ENCODE results near the gene SLC30A5. TPM values are rescaled to one million over a fixed set of nuclear protein-coding genes. Genes with fewer than 3 reads are reported as not detected.
"Not testable (repeated sequence)": the region's sequence is repeated elsewhere in the genome, so short reads cannot be mapped to it uniquely, and the experiment has no call there.

Gene SLC30A5
- total RNA-seq, 1 donor from 2014 or later, result 49.8 TPM

DNA sequence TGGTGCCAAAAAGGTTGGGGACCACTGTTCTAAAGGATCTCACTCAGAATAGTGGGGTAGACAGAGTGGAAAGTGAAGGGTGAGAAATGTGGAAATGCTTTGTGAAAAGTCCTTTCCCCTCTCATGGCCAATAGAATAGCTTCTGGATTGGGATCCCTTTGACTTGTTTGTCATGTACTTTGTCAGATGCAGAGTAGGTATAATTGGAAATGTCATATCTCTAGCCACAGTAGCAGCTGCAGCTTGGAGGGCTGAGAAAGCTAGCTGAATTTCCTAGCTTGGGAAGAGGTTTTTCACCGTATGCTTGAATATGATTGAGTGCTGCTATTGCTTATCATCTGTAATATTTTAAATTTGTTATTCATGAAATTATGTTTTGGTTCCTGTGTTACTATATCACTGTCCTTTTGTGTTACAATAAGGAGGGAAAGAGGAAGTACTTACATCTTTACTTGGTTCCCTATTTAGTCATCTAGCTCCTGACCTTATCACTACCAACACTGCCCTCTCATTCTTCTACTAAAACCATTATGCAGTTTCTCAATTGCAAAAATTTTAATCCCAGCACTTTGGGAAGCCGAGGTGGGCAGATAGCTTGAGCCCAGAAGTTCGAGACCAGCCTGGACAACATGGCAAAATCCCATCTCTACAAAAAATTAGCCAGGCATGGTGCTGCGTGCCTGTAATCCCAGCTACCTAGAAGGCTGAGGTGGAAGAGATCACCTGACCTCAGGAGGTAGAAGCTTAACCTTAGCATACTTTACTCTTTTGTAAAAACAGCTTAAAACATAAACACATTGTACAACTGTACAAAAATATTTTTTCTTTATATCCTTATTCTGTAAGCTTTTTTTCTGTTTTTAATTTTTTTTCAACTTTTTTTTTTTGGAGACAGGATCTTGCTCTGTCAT lies 12.4 kb downstream of the SLC30A5 start:
- no peak for DNase-seq (ENCODE audit: low read depth in 2 of 2)

DNA sequence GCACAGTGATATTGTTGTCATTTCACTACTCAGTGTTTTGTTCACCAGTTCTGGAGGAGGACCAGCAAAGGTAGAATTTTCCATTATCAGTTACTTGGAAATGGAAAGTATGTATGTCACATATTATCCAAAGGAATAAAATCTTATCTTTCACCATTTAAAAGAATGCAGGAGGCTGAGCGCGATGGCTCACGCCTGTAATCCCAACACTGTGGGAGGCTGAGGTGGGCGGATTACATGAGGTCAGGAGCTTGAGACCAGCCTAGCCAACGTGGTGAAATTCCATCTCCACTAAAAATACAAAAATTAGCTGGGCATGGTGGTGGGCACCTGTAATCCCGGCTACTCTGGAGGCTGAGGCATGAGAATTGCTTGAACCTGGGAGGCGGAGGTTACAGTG lies 14.6 kb downstream of the SLC30A5 start:
- DNase-seq (ENCODE audit: low read depth in 2 of 2), result not testable (repeated sequence)

DNA sequence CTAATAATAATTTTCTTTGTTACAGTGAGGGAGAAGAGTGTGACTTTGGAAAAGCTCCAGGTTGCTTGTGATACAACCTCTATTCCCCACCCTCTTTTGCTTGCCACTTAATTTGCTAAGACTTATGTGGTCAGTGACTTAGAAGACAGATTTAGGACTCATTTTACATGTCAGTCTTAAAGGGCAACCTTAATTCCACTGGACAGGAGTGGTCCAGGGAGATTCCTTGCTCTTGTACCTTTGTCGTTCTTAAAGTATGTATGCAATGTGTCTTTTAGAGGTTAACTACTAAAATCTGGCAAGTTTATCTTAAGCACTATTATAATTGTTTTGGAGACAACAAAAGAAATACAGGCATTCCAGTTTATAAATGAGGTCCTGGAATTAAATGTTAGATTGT lies 20.0 kb downstream of the SLC30A5 start:
- DNase-seq (ENCODE audit: low read depth in 2 of 2), result no peak

DNA sequence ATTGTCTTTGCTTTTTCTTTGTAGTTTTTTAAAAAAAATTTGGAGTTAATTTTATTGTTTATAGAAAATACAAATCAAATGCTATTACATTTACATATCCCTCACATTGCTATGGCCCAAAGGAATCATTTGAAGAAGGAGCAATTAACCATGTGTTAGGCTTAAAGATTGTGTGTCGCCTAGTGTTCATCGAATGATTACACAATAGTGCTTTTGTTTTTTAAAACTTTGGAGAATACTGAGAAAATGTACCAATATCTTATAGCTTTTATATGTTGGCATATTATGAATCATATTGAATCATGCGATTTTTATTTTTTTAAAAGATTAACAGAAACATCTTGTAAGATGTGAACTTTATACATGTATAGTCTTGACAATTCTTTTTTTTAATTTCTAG lies 21.7 kb downstream of the SLC30A5 start:
- DNase-seq (ENCODE audit: low read depth in 2 of 2), result no peak

DNA sequence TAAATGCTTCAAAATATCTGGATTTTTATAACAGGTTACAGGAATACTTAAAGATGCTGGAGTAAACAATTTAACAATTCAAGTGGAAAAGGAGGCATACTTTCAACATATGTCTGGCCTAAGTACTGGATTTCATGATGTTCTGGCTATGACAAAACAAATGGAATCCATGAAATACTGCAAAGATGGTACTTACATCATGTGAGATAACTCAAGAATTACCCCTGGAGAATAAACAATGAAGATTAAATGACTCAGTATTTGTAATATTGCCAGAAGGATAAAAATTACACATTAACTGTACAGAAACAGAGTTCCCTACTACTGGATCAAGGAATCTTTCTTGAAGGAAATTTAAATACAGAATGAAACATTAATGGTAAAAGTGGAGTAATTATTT lies 35.6 kb downstream of the SLC30A5 start:
- DNase-seq (ENCODE audit: low read depth in 2 of 2), result no peak

DNA sequence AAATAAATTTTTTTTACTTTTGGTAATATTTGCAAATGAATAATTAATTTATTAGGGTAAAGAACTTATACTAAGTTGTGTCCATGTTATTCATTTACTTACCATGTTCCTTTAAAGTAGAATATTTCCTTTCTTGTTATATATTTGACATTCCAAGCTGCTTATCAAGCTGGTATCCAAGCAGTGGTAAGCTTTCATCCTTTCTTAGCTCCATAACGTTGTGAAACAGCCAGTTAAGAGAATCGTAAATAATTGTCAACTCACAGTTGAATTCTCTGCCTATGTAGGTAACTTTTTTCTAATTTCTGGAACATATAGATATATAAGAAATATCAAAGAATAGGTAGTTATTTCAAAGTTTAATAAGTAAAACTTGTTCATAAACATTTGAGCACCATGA lies 36.4 kb downstream of the SLC30A5 start:
- no peak for DNase-seq (ENCODE audit: low read depth in 2 of 2)

DNA sequence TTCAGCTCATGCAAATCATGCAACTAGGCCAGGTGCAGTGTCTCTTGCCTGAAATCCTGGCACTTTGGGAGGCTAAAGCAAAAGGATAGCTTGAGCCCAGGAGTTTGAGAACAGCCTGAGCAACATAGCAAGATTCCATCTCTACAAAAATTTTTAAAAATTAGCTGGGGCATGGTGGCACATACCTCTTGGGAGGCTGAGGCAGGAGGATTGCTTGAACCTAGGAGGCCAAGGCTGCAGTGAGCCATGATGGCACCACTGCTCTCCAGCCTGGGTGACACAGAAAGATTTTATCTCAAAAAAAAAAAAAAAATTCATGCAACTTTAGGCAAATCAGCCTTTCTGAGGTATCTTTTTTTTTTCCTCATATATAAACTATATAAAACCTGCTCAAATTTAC lies 37.5 kb downstream of the SLC30A5 start:
- DNase-seq (ENCODE audit: low read depth in 2 of 2), result no peak

DNA sequence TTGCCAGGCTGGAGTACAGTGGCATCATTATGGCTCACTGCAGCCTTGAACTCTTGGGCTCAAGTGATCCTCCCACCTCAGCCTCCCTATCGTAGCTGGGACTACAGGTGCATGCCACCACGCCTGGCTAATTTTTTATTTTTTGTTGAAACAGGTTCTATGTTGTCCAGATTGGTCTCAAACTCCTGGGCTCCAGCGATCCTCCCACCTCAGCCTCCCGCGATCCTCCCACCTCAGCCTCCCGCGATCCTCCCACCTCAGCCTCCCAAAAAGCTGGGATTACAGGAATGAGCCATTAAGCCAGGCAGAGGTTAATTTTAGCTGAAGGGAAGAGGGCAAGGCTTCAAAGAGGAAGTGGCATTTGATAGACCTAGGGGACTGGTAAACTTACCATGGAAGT lies 40.3 kb downstream of the SLC30A5 start:
- DNase-seq (ENCODE audit: low read depth in 2 of 2), result no peak

DNA sequence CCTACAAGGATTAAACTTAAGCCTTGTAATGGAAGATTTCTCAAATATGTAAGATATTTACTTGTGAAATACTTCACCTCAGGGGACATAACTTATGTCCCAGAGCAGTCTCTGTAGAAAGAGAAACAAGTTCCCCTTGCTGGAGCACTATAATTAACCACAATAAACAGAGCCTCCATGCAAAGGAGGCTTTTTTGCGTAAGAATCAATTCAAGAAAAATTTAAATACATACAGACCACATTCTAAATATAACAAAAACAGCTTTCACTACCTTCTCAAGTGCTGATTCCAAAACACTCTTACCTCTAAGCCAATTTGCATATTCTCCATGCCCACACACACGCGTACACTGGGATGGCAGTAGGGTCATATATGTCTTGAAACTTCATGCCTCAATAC lies 42.5 kb downstream of the SLC30A5 start:
- no peak for DNase-seq (ENCODE audit: low read depth in 2 of 2)

DNA sequence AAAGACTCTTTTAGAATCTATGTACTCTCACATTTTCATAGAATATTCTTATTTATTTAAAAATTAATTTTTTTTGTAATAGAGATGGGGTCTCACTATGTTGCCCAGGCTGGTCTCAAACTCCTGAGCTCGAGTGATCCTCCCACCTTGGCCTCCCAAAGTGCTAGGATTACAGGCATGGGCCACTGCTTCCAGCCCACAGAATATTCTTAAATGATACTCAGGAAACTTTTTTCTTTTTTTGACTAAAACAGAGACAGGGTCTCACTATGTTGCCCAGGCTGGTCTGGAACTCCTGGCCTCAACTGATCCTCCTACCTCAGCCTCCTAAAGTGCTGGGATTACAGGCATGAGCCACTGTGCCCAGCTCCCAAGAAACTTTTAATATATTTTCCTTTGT lies 43.4 kb downstream of the SLC30A5 start:
- not testable (repeated sequence) for DNase-seq (ENCODE audit: low read depth in 2 of 2)

DNA sequence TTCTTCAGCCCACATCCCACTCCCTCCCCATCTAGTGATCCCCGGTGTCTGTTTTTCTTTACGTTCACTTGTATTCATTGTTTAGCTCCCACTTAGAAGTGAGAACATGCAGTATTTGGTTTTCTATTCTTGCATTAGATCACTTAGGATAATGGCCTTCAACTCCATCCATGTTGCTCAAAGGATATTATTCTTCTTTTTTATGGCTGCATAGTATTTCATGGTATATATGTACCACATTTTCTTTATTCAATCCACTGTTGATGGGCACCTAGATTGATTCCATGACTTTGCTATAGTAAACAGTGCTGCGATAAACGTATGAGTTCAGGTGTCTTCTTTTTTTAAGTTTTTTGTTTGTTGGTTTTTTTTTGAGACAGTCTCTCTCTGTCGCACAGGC lies 44.0 kb downstream of the SLC30A5 start:
- no peak for DNase-seq (ENCODE audit: low read depth in 2 of 2)

DNA sequence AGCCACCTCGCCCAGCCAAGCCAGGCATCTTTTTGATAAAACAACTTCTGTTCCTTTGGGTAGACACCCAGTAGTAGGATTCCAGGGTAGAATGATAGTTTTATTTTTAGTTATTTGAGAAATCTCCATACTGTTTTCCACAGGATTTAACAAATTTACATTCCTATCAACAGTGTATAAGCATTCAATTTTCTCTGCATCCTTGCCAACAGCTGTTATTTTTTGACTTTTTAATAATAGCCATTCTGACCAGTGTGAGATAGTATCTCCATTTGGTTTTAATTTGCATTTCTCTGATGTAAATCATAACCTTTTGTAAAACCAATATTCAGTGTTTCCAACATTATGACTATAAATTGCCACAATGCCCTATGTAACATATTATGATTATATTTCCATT lies 45.0 kb downstream of the SLC30A5 start:
- no peak for DNase-seq (ENCODE audit: low read depth in 2 of 2)

DNA sequence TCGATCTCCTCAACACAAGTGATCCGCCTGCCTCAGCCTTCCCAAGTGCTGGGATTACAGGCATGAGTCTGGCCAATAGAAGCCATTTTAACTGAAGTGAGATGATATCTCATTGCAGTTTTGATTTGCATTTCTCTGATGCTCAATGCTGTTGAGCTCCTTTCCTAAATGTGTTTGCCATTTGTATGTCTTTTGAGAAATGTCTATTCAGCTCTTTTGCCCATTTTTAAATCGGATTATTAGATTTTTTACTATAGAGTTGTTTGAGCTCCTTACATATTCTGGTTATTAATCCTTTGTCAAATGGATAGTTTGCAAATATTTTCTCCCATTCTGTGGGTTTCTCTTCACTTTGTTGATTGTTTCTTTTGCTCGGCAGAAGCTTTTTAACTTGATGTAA lies 46.4 kb downstream of the SLC30A5 start:
- not testable (repeated sequence) for DNase-seq (ENCODE audit: low read depth in 2 of 2)

DNA sequence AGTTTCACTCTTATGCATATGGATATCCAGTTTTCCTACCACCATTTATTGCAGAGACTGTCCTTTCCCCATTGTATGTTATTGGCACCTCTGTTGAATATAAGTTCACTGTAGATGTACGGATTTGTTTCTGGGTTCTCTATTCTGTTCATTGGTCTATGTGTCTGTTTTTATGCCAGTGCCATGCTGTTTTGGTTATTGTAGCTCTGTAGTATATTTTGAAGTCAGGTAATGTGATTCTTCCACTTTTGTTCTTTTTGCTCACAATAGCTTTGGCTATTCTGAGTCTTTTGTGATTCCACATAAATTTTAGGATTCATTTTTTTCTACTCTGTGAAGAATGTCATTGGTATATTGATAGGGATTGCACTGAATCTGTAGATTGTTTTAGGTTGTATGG lies 47.0 kb downstream of the SLC30A5 start:
- no peak for DNase-seq (ENCODE audit: low read depth in 2 of 2)

DNA sequence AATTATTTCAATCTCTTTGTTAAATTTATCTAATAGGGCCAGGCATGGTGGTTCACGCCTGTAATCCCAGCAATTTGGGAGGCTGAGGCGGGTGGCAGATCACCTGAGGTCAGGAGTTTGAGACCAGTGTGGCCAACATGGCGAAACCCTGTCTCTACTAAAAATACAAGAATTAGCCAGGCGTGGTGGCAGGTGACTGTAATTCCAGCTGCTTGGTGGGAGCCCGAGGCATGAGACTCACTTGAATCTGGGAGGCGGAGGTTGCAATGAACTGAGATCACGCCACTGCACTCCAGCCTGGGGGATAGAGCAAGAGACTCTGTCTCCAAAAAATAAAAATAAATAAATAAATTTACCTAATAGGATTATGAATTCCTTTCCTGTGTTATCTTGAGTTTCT lies 54.8 kb downstream of the SLC30A5 start:
- not testable (repeated sequence) for DNase-seq (ENCODE audit: low read depth in 2 of 2)

DNA sequence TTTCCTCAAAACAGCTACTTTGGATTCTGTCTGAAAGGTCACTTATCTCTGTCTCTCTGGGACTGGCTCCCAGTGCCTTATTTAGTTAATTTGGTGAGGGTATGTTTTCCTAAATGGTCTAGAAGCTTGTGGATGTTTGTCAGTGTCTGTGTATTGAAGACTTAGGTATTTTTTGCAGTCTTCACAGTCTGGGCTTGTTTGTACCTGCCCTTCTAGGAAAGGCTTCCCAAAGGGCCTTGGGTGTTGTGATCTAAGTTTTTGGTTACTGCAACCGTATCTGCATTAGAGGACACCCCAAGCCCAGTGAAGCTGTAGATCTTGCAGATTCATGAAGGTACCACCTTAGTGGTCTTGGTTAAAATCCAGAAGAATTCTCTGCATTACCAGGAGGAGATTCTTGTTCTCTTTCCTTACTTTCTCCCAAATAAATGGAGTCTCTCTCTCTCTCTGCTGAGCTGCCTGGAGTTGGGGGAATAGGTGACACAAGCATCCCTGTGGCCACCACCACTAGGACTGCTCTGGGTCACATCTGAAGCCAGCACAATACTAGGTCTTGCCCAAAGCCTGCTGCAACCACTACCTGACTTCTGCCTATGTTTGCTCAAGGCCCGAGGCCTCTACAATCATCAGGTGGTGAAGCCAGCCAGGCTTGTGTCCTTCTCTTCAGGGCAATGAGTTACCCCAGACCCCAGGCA lies 55.3 kb downstream of the SLC30A5 start:
- DNase-seq (ENCODE audit: low read depth in 2 of 2), result no peak

DNA sequence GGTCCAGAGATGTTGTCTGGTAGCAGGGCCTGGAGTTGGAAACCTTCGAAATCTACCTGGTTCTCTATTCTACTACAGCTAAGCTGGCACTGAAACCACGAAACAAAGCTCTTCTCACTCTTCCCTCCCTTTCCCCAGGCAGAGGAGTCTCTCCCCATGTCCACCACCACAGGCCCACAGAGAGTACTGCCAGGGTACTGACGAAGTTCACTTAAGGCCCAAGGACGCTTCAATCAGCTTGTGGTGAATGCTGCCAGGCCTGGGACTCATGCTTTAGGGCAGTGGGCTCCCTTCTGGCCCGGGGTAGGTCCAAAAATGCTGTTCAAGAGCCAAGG lies 55.8 kb downstream of the SLC30A5 start:
- DNase-seq (ENCODE audit: low read depth in 2 of 2), result no peak

DNA sequence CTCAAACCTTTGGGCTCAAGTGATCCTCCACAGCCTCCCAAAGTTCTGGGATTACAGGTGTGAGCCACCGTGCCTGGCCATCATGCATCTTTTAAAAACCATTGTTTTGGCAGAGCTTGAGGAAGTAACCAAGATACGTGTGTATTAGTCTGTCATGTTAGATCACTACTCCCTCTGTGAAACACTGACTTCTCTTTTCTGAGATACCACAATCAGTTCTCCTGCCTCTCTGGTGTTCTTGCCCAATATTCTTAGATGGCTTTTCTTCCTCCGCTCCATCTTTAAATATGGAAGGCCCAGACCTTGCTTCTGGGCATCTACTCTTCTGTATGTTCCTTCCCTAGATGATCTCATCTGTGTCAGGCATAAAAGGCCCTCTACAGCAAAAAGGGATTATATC lies 58.9 kb downstream of the SLC30A5 start:
- no peak for DNase-seq (ENCODE audit: low read depth in 2 of 2)

DNA sequence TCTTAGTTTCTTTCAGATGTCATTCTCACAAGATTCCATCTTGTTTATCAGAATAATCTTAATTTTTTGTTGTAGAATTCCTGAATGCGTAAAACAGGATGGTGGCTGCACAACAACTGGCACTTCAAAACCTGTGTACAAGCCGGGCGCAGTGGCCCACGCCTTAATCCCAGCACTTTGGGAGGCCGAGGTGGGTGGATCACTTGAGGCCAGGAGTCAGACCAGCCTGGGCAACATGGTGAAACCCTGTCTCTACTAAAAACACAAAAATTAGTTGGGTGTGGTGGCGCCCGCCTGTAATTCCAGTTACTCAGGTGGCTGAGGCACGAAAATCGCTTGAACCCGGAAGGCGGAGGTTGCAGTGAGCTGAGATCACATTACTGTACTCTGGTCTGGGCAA lies 62.6 kb downstream of the SLC30A5 start:
- no peak for DNase-seq (ENCODE audit: low read depth in 2 of 2)

DNA sequence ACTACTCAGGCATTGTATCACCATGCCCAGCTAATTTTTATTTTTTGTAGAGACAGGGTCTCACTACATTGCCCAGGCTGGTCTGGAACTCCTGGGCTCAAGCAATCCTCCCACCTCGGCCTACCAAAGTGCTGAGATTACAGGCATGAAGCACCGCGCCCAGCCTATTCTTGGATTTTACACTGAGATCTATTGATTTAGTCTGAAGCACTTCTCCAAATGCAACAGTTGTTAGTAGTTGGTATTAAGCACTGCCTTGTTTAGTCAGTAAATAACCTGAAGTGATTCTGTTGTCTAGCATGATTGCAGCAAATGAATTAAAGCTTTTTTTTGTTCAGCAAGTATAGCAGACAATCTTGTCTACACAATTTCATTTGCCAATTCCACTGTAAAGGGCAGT lies 64.2 kb downstream of the SLC30A5 start:
- DNase-seq (ENCODE audit: low read depth in 2 of 2), result no peak

DNA sequence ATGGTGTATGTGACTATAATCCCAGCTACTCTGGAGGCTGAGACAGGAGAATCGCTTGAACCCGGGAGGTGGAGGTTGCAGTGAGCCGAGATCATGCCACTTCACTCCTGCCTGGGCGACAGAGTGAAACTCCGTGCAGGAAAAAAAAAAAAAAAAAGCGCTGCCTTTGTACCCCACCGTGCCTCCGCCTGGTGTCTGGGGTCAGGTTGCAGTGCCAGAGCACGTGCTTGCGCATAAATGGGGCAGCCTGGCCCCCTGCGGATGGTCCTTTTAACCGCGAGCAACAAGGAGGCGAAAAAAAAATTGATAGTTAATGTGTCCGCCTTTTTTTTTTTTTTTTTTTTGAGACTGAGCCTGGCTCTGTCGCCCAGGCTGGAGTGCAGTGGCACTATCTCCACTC lies 66.8 kb downstream of the SLC30A5 start:
- no peak for DNase-seq (ENCODE audit: low read depth in 2 of 2)

DNA sequence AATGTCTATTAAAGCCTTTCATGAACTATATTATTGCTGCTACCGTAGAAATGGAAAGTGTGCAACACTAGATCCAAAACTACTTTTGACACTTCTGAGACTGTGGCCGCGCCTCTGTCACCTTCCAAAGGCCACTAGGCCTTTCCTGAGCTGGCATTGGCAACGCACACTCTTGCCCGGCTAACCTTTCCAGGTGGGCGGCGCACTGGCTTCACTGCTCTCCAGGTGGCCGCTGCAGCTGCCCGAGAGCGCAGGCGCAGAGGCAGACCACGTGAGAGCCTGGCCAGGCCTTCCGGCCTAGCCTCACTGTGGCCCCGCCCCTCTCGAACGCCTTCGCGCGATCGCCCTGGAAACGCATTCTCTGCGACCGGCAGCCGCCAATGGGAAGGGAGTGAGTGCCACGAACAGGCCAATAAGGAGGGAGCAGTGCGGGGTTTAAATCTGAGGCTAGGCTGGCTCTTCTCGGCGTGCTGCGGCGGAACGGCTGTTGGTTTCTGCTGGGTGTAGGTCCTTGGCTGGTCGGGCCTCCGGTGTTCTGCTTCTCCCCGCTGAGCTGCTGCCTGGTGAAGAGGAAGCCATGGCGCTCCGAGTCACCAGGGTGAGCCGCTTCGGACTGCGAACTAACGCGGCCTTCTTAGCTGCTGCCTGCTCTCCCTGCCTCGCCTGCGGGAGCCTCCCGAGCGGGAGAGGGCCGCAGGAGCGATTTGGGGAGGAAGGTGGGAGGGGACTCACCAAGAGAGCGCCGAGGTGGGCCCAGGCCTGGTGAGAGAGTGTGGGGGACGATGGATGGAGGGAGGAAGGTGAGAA lies 73.1 kb downstream of the SLC30A5 start, which contains the start of gene CCNB1:
CCNB1 (plus strand) TSS at position 465 of the 807 bp plus-strand sequence; CDS start at position 578, 113 bp downstream.
- peak; percentile 91 to 97 for DNase-seq (ENCODE audit: low read depth in 2 of 2)
